CD8-positive, alpha-beta memory T cell (primary cell): Measurements from ENCODE around the gene SHC3. TPM values are rescaled to one million over a fixed set of nuclear protein-coding genes. Genes with fewer than 3 reads are reported as not detected.

Experiments
- CTCF ChIA-PET: fragments of 350-600 bp; sonication (Branson Sonifier 250); formaldehyde crosslinking; loops from one replicate; lab custom pipeline; 2021; ENCODE audit warnings: antibody characterized with exemption; lab: Charles Lee
- POLR2A ChIA-PET: fragments of 350-600 bp; sonication (Branson Sonifier 250); formaldehyde crosslinking; loops from one replicate; lab custom pipeline; 2021; ENCODE audit warnings: antibody characterized with exemption; lab: Charles Lee
- DNase-seq, 5 donors: peaks; one replicate each; pipeline versions ENCODE4 v3.0.0 to v3.0.0-alpha.2; 2020 to 2022; ENCODE audit warnings: mixed read lengths in 1 of 5
- H3K27ac ChIP-seq: one replicate; pipeline ENCODE4 v1.7.0; 2013; ENCODE audit warnings: low read depth, mild to moderate bottlenecking, low read length, moderate library complexity
- H3K27me3 ChIP-seq: 2 replicates; pipeline ENCODE4 v1.7.0; 2013; ENCODE audit warnings: low read length, mild to moderate bottlenecking; ENCODE audit not compliant: insufficient read depth, poor library complexity, severe bottlenecking
- H3K36me3 ChIP-seq: 2 replicates; pipeline ENCODE4 v1.7.0; 2013; ENCODE audit warnings: mild to moderate bottlenecking, low read length, moderate library complexity; ENCODE audit not compliant: insufficient read depth
- H3K4me1 ChIP-seq: 2 replicates; pipeline ENCODE4 v1.7.0; 2013; ENCODE audit warnings: mild to moderate bottlenecking, low read length, moderate library complexity; ENCODE audit not compliant: insufficient read depth
- H3K4me3 ChIP-seq: 2 replicates; pipeline ENCODE4 v1.7.0; 2013; ENCODE audit warnings: mild to moderate bottlenecking, low read length
- H3K9me3 ChIP-seq: 2 replicates; pipeline ENCODE4 v1.7.0; 2013; ENCODE audit warnings: mild to moderate bottlenecking, low read length
- H3K27ac Mint-ChIP-seq, 8 donors: one replicate each; pipeline ENCODE4 v1.8.0; 2020 to 2021; ENCODE audit warnings: mixed read lengths in 8 of 8, mild to moderate bottlenecking in 6 of 8, inconsistent platforms in 3 of 8, moderate library complexity in 3 of 8
- H3K27me3 Mint-ChIP-seq, 2 donors: one replicate each; pipeline ENCODE4 v1.8.0; 2020 to 2021; ENCODE audit warnings: mixed read lengths in 2 of 2, mild to moderate bottlenecking in 1 of 2, moderate library complexity in 1 of 2
- H3K36me3 Mint-ChIP-seq, 3 donors: one replicate each; pipeline ENCODE4 v1.8.0; 2020 to 2021; ENCODE audit warnings: mixed read lengths in 3 of 3, inconsistent platforms in 1 of 3, mild to moderate bottlenecking in 1 of 3
- H3K4me1 Mint-ChIP-seq, 3 donors: one replicate each; pipeline ENCODE4 v1.8.0; 2020 to 2021; ENCODE audit warnings: mixed read lengths in 3 of 3, inconsistent platforms in 1 of 3, mild to moderate bottlenecking in 1 of 3
- H3K4me3 Mint-ChIP-seq, 7 donors: one replicate each; pipeline ENCODE4 v1.8.0; 2020 to 2021; ENCODE audit warnings: mixed read lengths in 7 of 7, mild to moderate bottlenecking in 6 of 7, moderate library complexity in 4 of 7, inconsistent platforms in 2 of 7
- H3K9me3 Mint-ChIP-seq, 5 donors: one replicate each; pipeline ENCODE4 v1.8.0; 2020 to 2022; ENCODE audit warnings: mixed read lengths in 5 of 5, mild to moderate bottlenecking in 3 of 5, moderate library complexity in 2 of 5, inconsistent platforms in 1 of 5
- polyA plus RNA-seq: library from polyadenylated mRNA; unstranded; fragments of 300-500 nt; fragmentation: Illumina TruSeq; gene quantifications from one replicate; pipeline ENCODE4 v1.2.3, GENCODE V29; 2021
- total RNA-seq, 2 experiments: library from RNA; stranded (reverse); gene quantifications; one replicate each; pipeline ENCODE4 v1.2.3, GENCODE V29; 2021

Gene SHC3
- total and polyA plus RNA-seq, 3 experiments from 2014 or later = not detected

DNA sequence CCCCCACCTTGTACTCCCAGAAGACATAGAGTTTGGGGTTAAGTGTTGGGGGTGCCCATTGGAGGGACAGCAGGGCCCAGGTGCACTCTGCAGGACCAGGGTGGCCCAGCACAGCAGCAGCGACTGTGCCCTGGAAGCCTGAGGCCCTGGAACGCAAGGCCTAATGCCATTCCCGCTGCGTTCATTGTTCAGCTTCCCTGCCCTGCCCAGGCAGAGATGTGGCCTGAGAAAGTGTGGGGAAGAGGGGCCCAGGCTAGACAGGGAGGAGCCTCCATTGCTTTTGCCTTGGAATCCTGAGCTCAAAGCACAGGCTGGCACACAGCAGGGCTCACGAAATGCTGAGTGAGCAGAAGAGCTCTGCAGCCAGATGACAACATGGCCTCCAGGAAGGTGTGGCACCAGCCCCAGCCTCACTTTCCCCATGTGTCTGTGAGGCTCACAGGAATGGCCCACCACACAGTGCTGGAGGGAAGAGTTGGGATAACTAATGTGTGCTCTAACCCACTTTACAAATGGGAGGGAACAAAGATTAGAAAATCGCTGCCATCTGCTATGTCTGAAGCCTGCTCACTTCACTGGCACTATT is 168.0 kb downstream of the SHC3 start:
- Histone ChIP-seq H3K36me3 (no peaks in the 10 kb centered on the region), H3K4me3 (no peak overlapping the region), H3K27ac (no peak overlapping the region), H3K4me1 (no peaks in the 10 kb centered on the region), H3K27me3 (no peaks in the 10 kb centered on the region), H3K9me3 (no peaks in the 10 kb centered on the region)
- no peaks in the 10 kb centered on the region for H3K9me3 Mint-ChIP-seq
- POLR2A ChIA-PET = no interaction called here
- DNase-seq = no peak
- peaks cover 5 to 24% of the 10 kb centered on the region in 2 donors for H3K27me3 Mint-ChIP-seq
- no peaks in the 10 kb centered on the region for H3K36me3 Mint-ChIP-seq
- H3K4me1 Mint-ChIP-seq = no peaks in the 10 kb centered on the region
- H3K4me3 Mint-ChIP-seq = no peak overlapping the region
- CTCF ChIA-PET = interaction anchor here (1.4 kb wide), 1 partner anchor 14 kb away, joined by 3 read pairs; no protein-coding TSS in a partner anchor
- no peak overlapping the region for H3K27ac Mint-ChIP-seq

DNA sequence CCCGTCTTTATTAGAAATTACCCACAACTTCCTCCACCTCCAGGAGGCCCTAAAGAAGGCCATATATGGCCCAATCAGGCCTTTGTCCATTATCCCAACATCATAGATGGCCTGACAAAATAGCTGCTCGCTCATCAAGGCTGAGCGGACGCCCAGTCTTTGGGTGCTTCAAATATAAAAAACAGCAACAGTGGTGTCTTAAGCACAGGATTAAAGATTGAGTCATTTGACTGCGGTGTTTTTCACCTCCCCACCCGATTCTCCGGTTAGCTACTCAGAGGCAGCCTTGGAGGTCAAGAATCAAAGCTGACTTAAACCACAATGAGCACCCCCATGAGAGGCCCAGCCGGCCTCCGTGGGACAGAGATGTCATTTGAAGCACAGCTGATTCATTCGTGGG is 168.6 kb downstream of the SHC3 start:
- Mint-ChIP-seq H3K27me3 (peaks cover 5 to 30% of the 10 kb centered on the region in 2 donors), H3K27ac (no peak overlapping the region), H3K4me1 (no peaks in the 10 kb centered on the region), H3K9me3 (no peaks in the 10 kb centered on the region), H3K36me3 (no peaks in the 10 kb centered on the region), H3K4me3 (no peak overlapping the region)
- Histone ChIP-seq H3K4me3 (no peak overlapping the region), H3K36me3 (no peaks in the 10 kb centered on the region), H3K9me3 (no peaks in the 10 kb centered on the region), H3K27ac (no peak overlapping the region), H3K27me3 (no peaks in the 10 kb centered on the region), H3K4me1 (no peaks in the 10 kb centered on the region)
- CTCF ChIA-PET = interaction anchor here (1.4 kb wide), 1 partner anchor 13 kb away, joined by 3 read pairs; no protein-coding TSS in a partner anchor
- POLR2A ChIA-PET = no interaction called here
- DNase-seq = no peak

GRCh38 chr9:89009546-89009840 is 169.1 kb downstream of the SHC3 start:
- Mint-ChIP-seq H3K4me1 (no peaks in the 10 kb centered on the region), H3K27me3 (peaks cover 2 to 27% of the 10 kb centered on the region in 2 donors), H3K36me3 (no peaks in the 10 kb centered on the region), H3K27ac (no peak overlapping the region), H3K4me3 (no peak overlapping the region), H3K9me3 (no peaks in the 10 kb centered on the region)
- Histone ChIP-seq H3K4me3 (no peak overlapping the region), H3K27me3 (no peaks in the 10 kb centered on the region), H3K36me3 (no peaks in the 10 kb centered on the region), H3K4me1 (no peaks in the 10 kb centered on the region), H3K27ac (no peak overlapping the region), H3K9me3 (no peaks in the 10 kb centered on the region)
- DNase-seq = no peak
- POLR2A ChIA-PET = no interaction called here
- CTCF ChIA-PET = no interaction called here

DNA sequence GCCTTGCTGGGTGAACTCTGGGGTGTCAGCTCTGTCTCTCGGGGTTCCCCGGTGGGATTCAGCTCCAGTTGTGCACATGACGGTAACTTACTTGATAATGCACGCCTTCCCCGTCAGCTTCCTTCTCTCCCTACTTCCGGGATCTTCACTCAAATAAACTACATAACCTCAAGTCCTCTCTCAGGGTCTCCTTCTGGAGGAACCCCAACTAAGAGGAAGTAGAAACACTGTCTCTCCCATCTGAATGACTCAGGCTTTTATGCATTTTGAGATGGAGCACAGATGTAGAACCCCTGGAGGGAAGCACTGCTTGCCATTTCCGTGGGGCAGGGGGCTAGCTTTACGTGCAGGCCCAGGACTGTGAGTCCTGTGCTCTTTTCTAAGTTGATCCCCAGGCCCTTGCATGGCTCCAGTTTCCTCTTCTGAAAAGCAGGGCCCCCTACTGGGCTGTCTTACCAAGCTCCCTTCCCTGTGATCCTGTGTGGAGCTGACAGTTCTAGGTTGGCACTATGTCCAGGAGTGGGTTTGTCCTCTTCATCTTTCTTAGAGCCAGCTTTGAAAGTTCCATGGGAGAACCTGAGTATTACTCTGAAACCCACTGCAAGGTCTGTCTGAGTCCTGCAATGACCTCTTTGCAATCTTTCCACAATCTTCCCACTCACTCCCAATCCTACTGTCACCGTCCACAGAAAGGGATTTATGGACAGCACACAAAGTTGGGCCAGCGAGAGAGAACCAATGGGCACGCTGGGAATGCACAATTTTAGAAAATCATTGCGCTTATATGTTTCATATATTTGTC is 169.7 kb downstream of the SHC3 start:
- Mint-ChIP-seq H3K4me3 (no peak overlapping the region), H3K27ac (no peak overlapping the region), H3K36me3 (no peaks in the 10 kb centered on the region), H3K27me3 (peaks cover 2 to 25% of the 10 kb centered on the region in 2 donors), H3K9me3 (no peaks in the 10 kb centered on the region), H3K4me1 (no peaks in the 10 kb centered on the region)
- ChIA-PET CTCF (no interaction called here), POLR2A (no interaction called here)
- no peak for DNase-seq
- Histone ChIP-seq H3K4me1 (no peaks in the 10 kb centered on the region), H3K27ac (no peak overlapping the region), H3K36me3 (no peaks in the 10 kb centered on the region), H3K9me3 (no peaks in the 10 kb centered on the region), H3K4me3 (no peak overlapping the region), H3K27me3 (no peaks in the 10 kb centered on the region)

DNA sequence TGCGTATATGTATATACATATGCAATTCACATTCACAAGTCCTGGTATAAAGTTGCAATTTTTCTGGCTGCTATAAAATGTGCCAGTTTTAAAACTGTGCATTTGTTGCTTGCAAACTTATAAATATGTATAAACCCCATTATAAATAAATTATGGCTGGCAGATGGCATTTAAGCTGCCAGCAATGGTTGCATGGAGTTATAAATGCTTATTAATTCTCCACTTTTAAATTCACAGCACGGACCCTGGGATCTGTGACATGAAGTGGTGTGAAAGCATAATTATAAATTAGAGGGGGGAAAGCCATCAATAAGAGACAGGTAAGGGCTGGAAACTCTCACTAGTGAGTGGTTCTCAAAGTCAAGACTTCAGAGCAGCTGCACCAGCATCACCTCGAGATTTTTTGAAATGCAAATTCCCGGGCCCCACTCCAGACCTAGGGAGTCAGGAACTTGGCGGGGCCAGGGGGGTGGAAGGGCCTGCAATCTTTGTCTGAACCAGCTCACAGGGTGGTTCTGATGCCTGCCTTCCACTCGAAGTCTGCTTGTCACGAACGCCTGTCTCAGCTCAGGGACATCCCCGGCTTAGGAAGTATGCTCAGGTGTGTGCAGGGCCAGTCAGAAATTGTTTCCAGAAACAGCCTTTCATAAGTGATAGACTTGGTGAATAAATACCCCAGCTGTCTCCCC is 170.4 kb downstream of the SHC3 start:
- H3K27me3 ChIP-seq = no peaks in the 10 kb centered on the region
- no peak for DNase-seq
- H3K4me1 ChIP-seq = no peaks in the 10 kb centered on the region
- H3K4me1 Mint-ChIP-seq = no peaks in the 10 kb centered on the region
- CTCF ChIA-PET = no interaction called here
- no peaks in the 10 kb centered on the region for H3K36me3 Mint-ChIP-seq
- peaks cover 2 to 18% of the 10 kb centered on the region in 2 donors for H3K27me3 Mint-ChIP-seq
- H3K4me3 Mint-ChIP-seq = no peak overlapping the region
- no peak overlapping the region for H3K27ac ChIP-seq
- H3K4me3 ChIP-seq = no peak overlapping the region
- no peak overlapping the region for H3K27ac Mint-ChIP-seq
- no peaks in the 10 kb centered on the region for H3K9me3 ChIP-seq
- H3K9me3 Mint-ChIP-seq = no peaks in the 10 kb centered on the region
- no peaks in the 10 kb centered on the region for H3K36me3 ChIP-seq
- POLR2A ChIA-PET = no interaction called here

- peak overlapping the region in 1 of 8 donors; percentile 21 for H3K27ac Mint-ChIP-seq
- Histone ChIP-seq H3K36me3 (no peaks in the 10 kb centered on the region), H3K27me3 (no peaks in the 10 kb centered on the region), H3K4me1 (no peaks in the 10 kb centered on the region), H3K27ac (no peak overlapping the region), H3K9me3 (no peaks in the 10 kb centered on the region), H3K4me3 (no peak overlapping the region)
- CTCF ChIA-PET = no interaction called here
- peaks cover 3 to 26% of the 10 kb centered on the region in 2 donors for H3K27me3 Mint-ChIP-seq
- no peaks in the 10 kb centered on the region for H3K4me1 Mint-ChIP-seq
- DNase-seq = no peak
- no peaks in the 10 kb centered on the region for H3K9me3 Mint-ChIP-seq
- H3K36me3 Mint-ChIP-seq = no peaks in the 10 kb centered on the region
- H3K4me3 Mint-ChIP-seq = no peak overlapping the region
- POLR2A ChIA-PET = no interaction called here
These were observed 171.3 kb downstream of the SHC3 start for GRCh38 chr9:89006996-89007967.

- Histone ChIP-seq H3K27ac (no peak overlapping the region), H3K9me3 (no peaks in the 10 kb centered on the region), H3K4me3 (no peak overlapping the region), H3K4me1 (no peaks in the 10 kb centered on the region), H3K36me3 (no peaks in the 10 kb centered on the region), H3K27me3 (no peaks in the 10 kb centered on the region)
- DNase-seq = no peak
- H3K27ac Mint-ChIP-seq = no peak overlapping the region
- H3K36me3 Mint-ChIP-seq = no peaks in the 10 kb centered on the region
- H3K9me3 Mint-ChIP-seq = no peaks in the 10 kb centered on the region
- peaks cover 9 to 33% of the 10 kb centered on the region in 2 donors for H3K27me3 Mint-ChIP-seq
- ChIA-PET POLR2A (no interaction called here), CTCF (no interaction called here)
- H3K4me1 Mint-ChIP-seq = peaks cover 0 to 5% (median 5%) of the 10 kb centered on the region in 3 donors
- H3K4me3 Mint-ChIP-seq = no peak overlapping the region
These were observed 172.4 kb downstream of the SHC3 start for GRCh38 chr9:89006267-89006666.
